Caco-2 (cell line): ENCODE measurements around the gene FOXP1. TPM values are rescaled to one million over a fixed set of nuclear protein-coding genes. Genes with fewer than 3 reads are reported as not detected.

ENCODE experiments used
- BruUV-seq: library from RNA; stranded (reverse); fragments of 400-500 nt; replicated peaks from 2 replicates; lab custom pipeline; 2021; lab: Mats Ljungman, UMichigan
- CTCF ChIA-PET: fragments of 300-600 bp; sonication (Branson Sonifier 250); formaldehyde crosslinking; loops from one replicate; lab custom pipeline; 2022; ENCODE audit warnings: antibody characterized with exemption; lab: Charles Lee
- POLR2A ChIA-PET: fragments of 300-600 bp; sonication (Branson Sonifier 250); formaldehyde crosslinking; loops from one replicate; lab custom pipeline; 2022; ENCODE audit warnings: antibody characterized with exemption; lab: Charles Lee
- DNase-seq, 2 experiments: peaks; one replicate each; pipeline versions ENCODE4 v3.0.0 to v3.0.0-alpha.2; 2020 to 2022
- H3K27me3 ChIP-seq: replicated peaks from 2 replicates; pipeline ENCODE4 v1.6.0; 2011; ENCODE audit warnings: low read length; ENCODE audit not compliant: control insufficient read depth, insufficient read depth
- H3K36me3 ChIP-seq: 2 replicates; pipeline ENCODE4 v1.5.1; 2011; ENCODE audit warnings: low read length; ENCODE audit not compliant: control insufficient read depth, insufficient read depth
- H3K4me1 ChIP-seq: fragments of 250-450 bp; sonication (Bioruptor Pico); 2 replicates; pipeline ENCODE4 v1.5.1; 2020; ENCODE audit warnings: mild to moderate bottlenecking
- H3K4me3 ChIP-seq: 2 replicates; pipeline ENCODE4 v1.5.1; 2011; ENCODE audit warnings: low read depth, mild to moderate bottlenecking, control low read depth, low read length
- H3K9me3 ChIP-seq: fragments of 250-450 bp; sonication (Bioruptor Pico); 2 replicates; pipeline ENCODE4 v1.5.1; 2020; ENCODE audit warnings: mild to moderate bottlenecking, moderate library complexity
- H3K27ac Mint-ChIP-seq: one replicate; pipeline ENCODE4 v1.8.0; 2022; ENCODE audit warnings: mixed read lengths; ENCODE audit not compliant: unreplicated experiment
- H3K27me3 Mint-ChIP-seq: one replicate; pipeline ENCODE4 v1.8.0; 2022; ENCODE audit warnings: mixed read lengths; ENCODE audit not compliant: insufficient read depth, unreplicated experiment
- H3K36me3 Mint-ChIP-seq: one replicate; pipeline ENCODE4 v1.8.0; 2022; ENCODE audit warnings: mild to moderate bottlenecking, mixed read lengths; ENCODE audit not compliant: insufficient read depth, unreplicated experiment
- H3K4me1 Mint-ChIP-seq: one replicate; pipeline ENCODE4 v1.8.0; 2022; ENCODE audit warnings: low read depth, mixed read lengths; ENCODE audit not compliant: unreplicated experiment
- H3K4me3 Mint-ChIP-seq: one replicate; pipeline ENCODE4 v1.8.0; 2022; ENCODE audit warnings: mild to moderate bottlenecking, moderate library complexity, mixed read lengths; ENCODE audit not compliant: unreplicated experiment
- H3K9me3 Mint-ChIP-seq: one replicate; pipeline ENCODE4 v1.8.0; 2022; ENCODE audit warnings: mixed read lengths; ENCODE audit not compliant: unreplicated experiment
- intact Hi-C: fragments of 100-400 bp; cut with micrococcal nuclease; formaldehyde crosslinking; loops from one replicate; pipeline ENCODE4 v1.10.0; 2022; ENCODE audit not compliant: unreplicated experiment
- total RNA-seq: library from RNA; stranded (reverse); gene quantifications from 2 replicates; pipeline ENCODE4 v1.2.3, GENCODE V29; 2022
- TF ChIP-seq, protein P1 (sequence below), 2 experiments: fragments of 200-600 bp in 1 of 2; IDR thresholded peaks; 1 replicate in 1 of 2; 2 replicates in 1 of 2; pipeline versions ENCODE4 v1.5.1 to v1.8.0; 2011 to 2022; ENCODE audit warnings: antibody characterized with exemption in 1 of 2, control low read depth in 1 of 2, inconsistent platforms in 1 of 2, low read depth in 1 of 2, low read length in 1 of 2, mild to moderate bottlenecking in 1 of 2, moderate library complexity in 1 of 2; ENCODE audit not compliant: insufficient read depth in 1 of 2, severe bottlenecking in 1 of 2, unreplicated experiment in 1 of 2

FOXP1 gene
- total RNA-seq, 1 experiment from 2014 or later: 131 TPM

DNA sequence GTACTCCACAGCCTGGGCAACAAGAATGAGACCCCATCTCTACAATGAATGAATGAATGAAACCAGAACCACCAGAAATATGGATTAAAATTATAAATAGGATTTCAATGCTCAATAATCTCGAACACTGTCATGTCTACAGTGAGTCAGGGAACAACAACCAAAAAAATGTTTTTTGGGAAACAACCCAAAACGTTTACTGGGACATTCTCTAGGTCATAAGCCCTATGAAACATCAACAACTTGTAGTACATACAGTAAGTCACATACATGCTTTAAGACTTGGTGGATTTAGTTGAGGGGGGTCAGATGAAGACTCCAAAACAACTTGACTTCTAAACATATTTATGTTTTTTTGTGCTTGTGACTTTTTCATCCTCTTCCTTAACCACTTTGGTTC lies 511.2 kb downstream of the FOXP1 start:
- H3K4me3 ChIP-seq: no peak overlapping the region
- Mint-ChIP-seq H3K4me1 (peaks cover 35% of the 10 kb centered on the region), H3K27ac (no peak overlapping the region), H3K36me3 (peaks cover 17% of the 10 kb centered on the region), H3K9me3 (no peaks in the 10 kb centered on the region), H3K27me3 (no peaks in the 10 kb centered on the region), H3K4me3 (no peak overlapping the region)
- no TSS peak for BruUV-seq
- no peak for DNase-seq
- ChIA-PET CTCF (no interaction called here), POLR2A (no interaction called here)
- no peaks in the 10 kb centered on the region for H3K27me3 ChIP-seq
- intact Hi-C loops: no loop called here
- no peaks in the 10 kb centered on the region for H3K9me3 ChIP-seq
- TF ChIP-seq, protein P1, sequence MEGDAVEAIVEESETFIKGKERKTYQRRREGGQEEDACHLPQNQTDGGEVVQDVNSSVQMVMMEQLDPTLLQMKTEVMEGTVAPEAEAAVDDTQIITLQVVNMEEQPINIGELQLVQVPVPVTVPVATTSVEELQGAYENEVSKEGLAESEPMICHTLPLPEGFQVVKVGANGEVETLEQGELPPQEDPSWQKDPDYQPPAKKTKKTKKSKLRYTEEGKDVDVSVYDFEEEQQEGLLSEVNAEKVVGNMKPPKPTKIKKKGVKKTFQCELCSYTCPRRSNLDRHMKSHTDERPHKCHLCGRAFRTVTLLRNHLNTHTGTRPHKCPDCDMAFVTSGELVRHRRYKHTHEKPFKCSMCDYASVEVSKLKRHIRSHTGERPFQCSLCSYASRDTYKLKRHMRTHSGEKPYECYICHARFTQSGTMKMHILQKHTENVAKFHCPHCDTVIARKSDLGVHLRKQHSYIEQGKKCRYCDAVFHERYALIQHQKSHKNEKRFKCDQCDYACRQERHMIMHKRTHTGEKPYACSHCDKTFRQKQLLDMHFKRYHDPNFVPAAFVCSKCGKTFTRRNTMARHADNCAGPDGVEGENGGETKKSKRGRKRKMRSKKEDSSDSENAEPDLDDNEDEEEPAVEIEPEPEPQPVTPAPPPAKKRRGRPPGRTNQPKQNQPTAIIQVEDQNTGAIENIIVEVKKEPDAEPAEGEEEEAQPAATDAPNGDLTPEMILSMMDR (IDR thresholded peaks at IDR 0.05; ENCODE audit: insufficient read depth in 1 of 2, low read depth in 1 of 2, low read length in 1 of 2, severe bottlenecking in 1 of 2, unreplicated experiment in 1 of 2): no peak
- 0 out of 2 replicates have a peak, but pooled peaks cover 2% of the 10 kb centered on the region for H3K36me3 ChIP-seq
- peaks cover 47% of the 10 kb centered on the region for H3K4me1 ChIP-seq

DNA sequence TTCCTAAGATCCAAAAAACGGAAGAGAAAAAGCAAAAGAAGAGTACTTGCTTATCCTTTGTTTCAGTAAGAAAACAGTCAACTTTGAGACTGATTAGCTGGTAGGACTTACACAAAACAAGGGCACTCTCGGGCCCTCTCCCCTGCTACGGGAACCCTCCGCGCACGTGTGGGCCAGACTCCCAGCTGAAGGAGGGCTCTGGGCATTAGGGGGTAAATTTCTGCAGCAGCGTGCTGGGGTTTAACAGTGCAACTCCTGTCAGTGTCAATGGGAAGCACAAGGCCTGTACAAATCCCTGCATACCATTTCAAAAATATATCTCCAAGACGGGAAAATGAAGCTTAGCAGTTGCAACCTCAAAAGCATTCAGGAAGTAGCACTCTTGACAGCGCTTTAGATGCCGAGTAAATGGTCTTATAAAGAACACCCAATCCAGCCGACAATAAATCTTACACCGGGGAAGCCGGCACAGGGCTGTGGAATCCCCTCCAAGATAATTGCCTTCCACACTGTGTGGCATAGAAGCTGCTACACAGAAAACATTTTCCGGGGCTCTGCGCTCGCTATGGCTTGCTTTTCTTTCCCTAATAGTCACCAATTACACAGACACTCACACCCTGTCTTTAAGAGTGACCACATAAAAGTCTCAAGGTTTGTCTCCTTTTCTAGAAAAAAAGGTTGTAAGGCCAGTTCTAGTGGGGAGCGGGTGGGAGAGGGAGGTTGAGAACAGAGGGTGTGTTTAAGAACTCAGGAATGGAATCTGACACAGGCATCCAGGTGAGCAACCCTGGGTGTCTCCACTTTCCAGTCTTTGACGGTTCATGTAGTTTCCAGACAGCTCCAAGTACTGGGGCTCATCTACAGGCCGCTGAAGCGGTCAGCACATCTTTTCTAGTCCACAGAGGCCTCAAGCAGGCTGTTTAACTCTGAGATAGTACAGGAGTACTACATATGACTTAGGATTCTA lies 512.7 kb downstream of the FOXP1 start:
- intact Hi-C loops: loop anchor here (2.0 kb wide), 1 partner anchor 64 kb away; no protein-coding TSS in a partner anchor
- Mint-ChIP-seq H3K4me3 (no peak overlapping the region), H3K27ac (peak overlapping the region; percentile 74), H3K27me3 (no peaks in the 10 kb centered on the region), H3K4me1 (peaks cover 46% of the 10 kb centered on the region), H3K9me3 (no peaks in the 10 kb centered on the region), H3K36me3 (peaks cover 18% of the 10 kb centered on the region)
- peaks cover 59% of the 10 kb centered on the region for H3K4me1 ChIP-seq
- TF ChIP-seq, protein P1 (IDR thresholded peaks at IDR 0.05; ENCODE audit: insufficient read depth in 1 of 2, low read depth in 1 of 2, low read length in 1 of 2, severe bottlenecking in 1 of 2, unreplicated experiment in 1 of 2): no peak
- BruUV-seq: no TSS peak
- CTCF ChIA-PET: interaction anchor here (0.6 to 1.0 kb wide), 2 partner anchors 65 to 104 kb away, joined by 3 read pairs; no protein-coding TSS in a partner anchor
- no peak for DNase-seq
- 0 out of 2 replicates have a peak, but pooled peaks cover 2% of the 10 kb centered on the region for H3K36me3 ChIP-seq
- no peak overlapping the region for H3K4me3 ChIP-seq
- no peaks in the 10 kb centered on the region for H3K9me3 ChIP-seq
- no peaks in the 10 kb centered on the region for H3K27me3 ChIP-seq
- POLR2A ChIA-PET: no interaction called here

DNA sequence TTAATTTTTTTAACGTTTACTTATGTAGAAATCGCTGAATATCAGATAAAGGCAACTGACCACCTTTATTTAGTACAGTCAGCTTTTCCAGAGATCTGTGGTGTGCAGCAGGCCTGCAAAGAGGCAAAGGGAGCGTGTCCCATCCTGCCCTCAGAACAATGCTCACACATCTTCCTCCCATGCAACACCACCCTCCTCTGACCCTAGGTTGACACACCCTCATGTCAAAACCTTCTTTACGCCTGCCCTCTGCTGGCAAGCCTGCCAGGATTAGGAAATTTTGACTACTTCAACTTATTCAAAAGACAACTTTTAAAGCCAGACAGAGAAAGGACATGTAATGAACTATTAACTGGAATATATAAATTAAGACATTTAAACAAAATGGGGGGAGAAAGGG lies 513.7 kb downstream of the FOXP1 start:
- peaks cover 46% of the 10 kb centered on the region for H3K4me1 Mint-ChIP-seq
- Histone ChIP-seq H3K4me3 (no peak overlapping the region), H3K27me3 (no peaks in the 10 kb centered on the region), H3K9me3 (no peaks in the 10 kb centered on the region), H3K36me3 (0 out of 2 replicates have a peak, but pooled peaks cover 2% of the 10 kb centered on the region), H3K4me1 (peaks cover 59% of the 10 kb centered on the region)
- ChIA-PET POLR2A (no interaction called here), CTCF (no interaction called here)
- no peaks in the 10 kb centered on the region for H3K9me3 Mint-ChIP-seq
- no peak overlapping the region for H3K4me3 Mint-ChIP-seq
- BruUV-seq: no TSS peak
- H3K36me3 Mint-ChIP-seq: peaks cover 18% of the 10 kb centered on the region
- H3K27ac Mint-ChIP-seq: peak overlapping the region; percentile 74
- peak; percentile 50 to 55 for DNase-seq
- TF ChIP-seq, protein P1 (IDR thresholded peaks at IDR 0.05; ENCODE audit: insufficient read depth in 1 of 2, low read depth in 1 of 2, low read length in 1 of 2, severe bottlenecking in 1 of 2, unreplicated experiment in 1 of 2): peak; percentile 42 to 68
- intact Hi-C loops: loop anchor here (2.0 to 5.0 kb wide), 2 partner anchors 63 to 233 kb away; no protein-coding TSS in a partner anchor
- no peaks in the 10 kb centered on the region for H3K27me3 Mint-ChIP-seq
